Esophagus muscularis mucosa (tissue), 4 donors: Measurements from ENCODE around the gene VN1R5. TPM values are rescaled to one million over a fixed set of nuclear protein-coding genes. Genes with fewer than 3 reads are reported as not detected.

Experiments
- DNase-seq: peaks from one replicate; pipeline ENCODE4 v3.0.0-alpha.2; 2017; ENCODE audit errors: extremely low spot score
- H3K27ac ChIP-seq, 4 donors: fragments of 200-600 bp; sonication (generic); replicated peaks in 1 of 4; 1 replicate in 3 of 4; 2 replicates in 1 of 4; pipeline ENCODE4 v1.5.1; 2016 to 2019; ENCODE audit warnings: mild to moderate bottlenecking in 1 of 4
- H3K27me3 ChIP-seq, 4 donors: fragments of 200-600 bp; sonication (generic); one replicate each; pipeline versions ENCODE4 v1.5.1 to v1.6.0; 2016 to 2019
- H3K36me3 ChIP-seq, 4 donors: fragments of 200-600 bp; sonication (generic); one replicate each; pipeline ENCODE4 v1.5.1; 2016 to 2019
- H3K4me1 ChIP-seq, 4 donors: fragments of 200-600 bp; sonication (generic); one replicate each; pipeline ENCODE4 v1.5.1; 2016 to 2019
- H3K4me3 ChIP-seq, 4 donors: fragments of 200-600 bp; sonication (generic); 1 replicate in 2 of 4; 2 replicates in 2 of 4; pipeline ENCODE4 v1.5.1; 2016 to 2019; ENCODE audit warnings: mild to moderate bottlenecking in 4 of 4, moderate library complexity in 1 of 4
- H3K9me3 ChIP-seq, 4 donors: fragments of 200-600 bp; sonication (generic); 1 replicate in 3 of 4; 2 replicates in 1 of 4; pipeline ENCODE4 v1.5.1; 2016 to 2019
- CTCF ChIP-seq, 3 experiments: fragments of 200-600 bp in 2 of 3; fragments of 450-650 bp in 1 of 3; sonication (generic) in 2 of 3; IDR thresholded peaks; one replicate each; pipeline ENCODE4 v1.5.1; 2017 to 2019; ENCODE audit warnings: antibody characterized with exemption in 3 of 3, mild to moderate bottlenecking in 2 of 3, moderate library complexity in 1 of 3
- EP300 ChIP-seq: sonication (generic); formaldehyde crosslinking; IDR thresholded peaks from one replicate; pipeline ENCODE4 v1.6.1; 2017; ENCODE audit warnings: antibody characterized with exemption
- POLR2A ChIP-seq: fragments of 450-650 bp; IDR thresholded peaks from one replicate; pipeline ENCODE4 v1.6.1; 2017; ENCODE audit warnings: antibody characterized with exemption, moderate library complexity, mild to moderate bottlenecking, low read depth
- POLR2AphosphoS5 ChIP-seq, 2 donors: sonication (generic); formaldehyde crosslinking; IDR thresholded peaks; one replicate each; pipeline ENCODE4 v1.6.1; 2017; ENCODE audit warnings: antibody characterized with exemption in 2 of 2
- WGBS: methylation state at CpG from one replicate; pipeline ENCODE4 v1.1.5; 2018; 5-methylcytosine and 5-hydroxymethylcytosine counted together
- intact Hi-C: fragments of 100-400 bp; cut with DNase I; formaldehyde crosslinking; loops from one replicate; pipeline ENCODE4 v1.15.1; 2023
- small RNA-seq, 3 donors: library from RNA; depleted of rRNA; stranded (forward); fragments of <200 nt; gene quantifications; one replicate each; pipeline ENCODE3, GENCODE V24; 2016
- total RNA-seq, 4 donors: library from RNA; depleted of rRNA; stranded (reverse); fragments of >200 nt; gene quantifications; one replicate each; pipeline versions ENCODE4 v1.1.0 to v1.2.1, GENCODE V29; 2016

VN1R5 gene
- total RNA-seq, 4 donors from 2014 or later = not detected

GRCh38 chr1:247303216-247303615, 47.3 kb downstream of the VN1R5 start:
- intact Hi-C loops = no loop called here
- no peaks in the 10 kb centered on the region for H3K4me1 ChIP-seq
- no peaks in the 10 kb centered on the region for H3K27me3 ChIP-seq
- TF ChIP-seq POLR2A (no peak), CTCF (IDR thresholded peaks at IDR 0.05) (no peak), POLR2AphosphoS5 (IDR thresholded peaks at IDR 0.05) (no peak), EP300 (no peak)
- 59% methylated on average over 5 of the region's 5 CpGs for WGBS
- peaks cover 36 to 97% (median 85%) of the 10 kb centered on the region in 4 donors for H3K36me3 ChIP-seq
- no peak overlapping the region for H3K4me3 ChIP-seq
- H3K27ac ChIP-seq = no peak overlapping the region
- no peak for DNase-seq
- no peaks in the 10 kb centered on the region for H3K9me3 ChIP-seq

- Histone ChIP-seq H3K4me1 (no peaks in the 10 kb centered on the region), H3K9me3 (no peaks in the 10 kb centered on the region), H3K36me3 (peaks cover 45 to 100% (median 90%) of the 10 kb centered on the region in 4 donors), H3K27ac (no peak overlapping the region), H3K27me3 (no peaks in the 10 kb centered on the region), H3K4me3 (no peak overlapping the region)
- TF ChIP-seq POLR2A (no peak), EP300 (no peak), POLR2AphosphoS5 (IDR thresholded peaks at IDR 0.05) (no peak)
- 96% methylated on average over 2 of the region's 2 CpGs for WGBS
- no peak for DNase-seq
- intact Hi-C loops = no loop called here
These were observed 48.2 kb downstream of the VN1R5 start for GRCh38 chr1:247304031-247304430.

Small RNA genes lying within 50 kb of the gene (small RNA-seq; reads per million reads assigned to genes)
- 0 reads per million in 3 donors for gene RF00019

Other genes with a start within 250 kb of the VN1R5 start
- not detected for gene ZNF695, start 248.0 kb upstream of the VN1R5 start, total RNA-seq
- 1 to 10 TPM; 2.1 to 4.0 (median 2.3) TPM for gene ZNF670, start 177.3 kb upstream of the VN1R5 start, total RNA-seq
- 1 to 10 TPM; 4.8 to 6.2 (median 5.9) TPM for gene ZNF669, start 151.7 kb upstream of the VN1R5 start, total RNA-seq
- 10 to 100 TPM; 21.6 to 62.7 (median 43.3) TPM for gene ZNF124, start 84.1 kb upstream of the VN1R5 start, total RNA-seq
- gene ZNF496, start 75.8 kb downstream of the VN1R5 start, total RNA-seq = 10 to 100 TPM; 23.7 to 34.3 (median 33.3) TPM
- gene NLRP3, start 160.1 kb downstream of the VN1R5 start, total RNA-seq = 1 to 10 TPM; 1.3 to 4.5 (median 1.6) TPM
- gene OR2B11, start 202.0 kb downstream of the VN1R5 start, total RNA-seq = not detected